NCI-H1417 treated with DMSO at 0.1 percent for 48 hours (cell line): ENCODE measurements around the gene F2RL1.
"Not testable (repeated sequence)": the region's sequence is repeated elsewhere in the genome, so short reads cannot be mapped to it uniquely, and the experiment has no call there.

Source experiments
- DNase-seq: peaks from one replicate; lab custom pipeline; 2025; lab: John Stamatoyannopoulos, UW

The F2RL1 gene, protein sequence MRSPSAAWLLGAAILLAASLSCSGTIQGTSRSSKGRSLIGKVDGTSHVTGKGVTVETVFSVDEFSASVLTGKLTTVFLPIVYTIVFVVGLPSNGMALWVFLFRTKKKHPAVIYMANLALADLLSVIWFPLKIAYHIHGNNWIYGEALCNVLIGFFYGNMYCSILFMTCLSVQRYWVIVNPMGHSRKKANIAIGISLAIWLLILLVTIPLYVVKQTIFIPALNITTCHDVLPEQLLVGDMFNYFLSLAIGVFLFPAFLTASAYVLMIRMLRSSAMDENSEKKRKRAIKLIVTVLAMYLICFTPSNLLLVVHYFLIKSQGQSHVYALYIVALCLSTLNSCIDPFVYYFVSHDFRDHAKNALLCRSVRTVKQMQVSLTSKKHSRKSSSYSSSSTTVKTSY

DNA sequence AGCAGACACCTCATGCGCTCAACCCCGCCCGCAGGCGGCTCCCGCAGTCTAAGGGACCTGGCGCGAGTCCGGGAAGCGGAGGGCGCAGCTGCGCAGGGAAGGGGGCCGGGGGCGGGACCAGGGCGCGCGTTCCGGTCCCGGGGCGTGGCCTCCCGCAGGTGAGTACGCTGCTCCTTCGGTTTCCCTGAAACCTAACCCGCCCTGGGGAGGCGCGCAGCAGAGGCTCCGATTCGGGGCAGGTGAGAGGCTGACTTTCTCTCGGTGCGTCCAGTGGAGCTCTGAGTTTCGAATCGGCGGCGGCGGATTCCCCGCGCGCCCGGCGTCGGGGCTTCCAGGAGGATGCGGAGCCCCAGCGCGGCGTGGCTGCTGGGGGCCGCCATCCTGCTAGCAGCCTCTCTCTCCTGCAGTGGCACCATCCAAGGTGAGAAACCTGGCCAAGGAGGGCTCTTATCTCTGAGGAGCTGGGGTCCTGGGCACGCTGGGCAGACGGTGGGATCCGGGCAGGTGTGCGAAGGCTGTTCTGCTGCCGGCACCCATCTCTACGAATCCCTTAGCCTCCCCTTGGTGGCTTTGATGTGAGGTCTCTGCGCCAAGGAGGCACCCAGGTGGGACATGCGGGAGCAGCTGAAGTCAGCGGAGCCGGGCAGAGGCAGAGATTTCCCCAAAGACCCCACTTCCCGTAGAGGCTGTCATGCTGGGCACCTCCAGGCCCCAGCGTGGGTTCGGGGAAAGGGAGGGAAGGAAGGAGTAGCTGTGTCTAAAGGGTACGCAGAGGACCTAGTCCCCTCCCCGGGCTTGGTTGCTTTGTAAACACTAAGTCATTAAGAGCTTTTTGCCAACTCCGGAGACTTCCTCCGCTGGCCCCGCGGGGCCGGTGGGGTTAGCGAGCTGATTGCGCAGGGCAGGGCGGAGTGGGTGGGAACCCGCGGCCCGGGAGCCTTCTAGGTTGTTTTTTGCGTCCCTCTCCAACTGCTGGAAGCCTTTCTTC, at the start of gene F2RL1:
Gene F2RL1 (plus strand): TSS at position 187 of the 988 bp plus-strand sequence. CDS start 153 bp downstream, at position 340.
- DNase-seq, result peak; percentile 4

DNA sequence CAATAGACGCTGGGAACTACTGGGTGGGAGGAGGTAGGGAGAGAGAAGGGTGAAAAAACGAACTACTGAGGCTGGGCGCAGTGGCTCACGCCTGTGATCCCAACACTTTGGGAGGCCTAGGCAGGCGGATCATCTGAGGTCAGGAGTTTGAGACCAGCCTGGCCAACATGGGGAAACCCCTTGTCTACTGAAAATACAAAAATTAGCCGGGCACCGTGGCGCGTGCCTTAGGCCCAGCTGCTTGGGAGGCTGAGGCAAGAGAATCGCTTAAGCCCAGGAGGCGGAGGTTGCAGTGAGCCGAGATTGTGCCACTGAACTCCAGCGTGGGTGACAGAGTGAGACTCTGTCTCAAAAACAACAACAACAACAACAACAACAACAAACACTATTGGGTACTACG, 47.8 kb upstream of the F2RL1 start:
- DNase-seq, result not testable (repeated sequence)

DNA sequence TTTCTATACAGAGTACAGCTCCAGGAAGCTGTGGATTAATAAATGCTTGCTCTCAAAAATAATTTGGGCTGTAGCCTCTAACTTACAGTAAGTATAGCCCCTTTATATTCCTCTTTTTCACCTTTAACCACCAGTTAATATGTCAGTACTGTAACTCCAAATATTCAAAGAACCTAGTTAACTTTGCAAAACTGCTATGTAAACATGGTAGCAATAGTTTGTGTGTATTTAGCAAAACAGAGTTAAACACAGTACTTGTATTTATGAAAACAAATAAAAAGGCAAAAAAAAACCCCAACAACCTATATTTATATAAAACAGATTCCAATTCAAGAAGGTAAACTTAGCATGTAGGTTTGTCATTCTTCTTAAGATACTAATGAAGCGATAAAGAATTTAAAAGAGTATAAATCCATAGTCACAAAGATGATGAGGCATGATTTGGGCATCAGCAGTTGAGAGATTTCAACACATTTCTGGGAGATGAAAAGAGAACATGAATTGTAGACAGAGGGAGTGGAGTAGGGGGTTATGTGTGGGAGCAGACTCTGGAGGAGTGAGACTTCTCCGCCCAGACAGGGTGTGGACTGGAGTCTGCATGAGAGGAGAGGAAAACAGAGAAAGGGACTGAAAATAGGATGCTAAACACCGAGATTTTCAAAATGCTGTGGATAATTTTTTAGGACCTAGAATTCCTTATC, 47.0 kb upstream of the F2RL1 start:
- no peak for DNase-seq

- no peak for DNase-seq
Measured at GRCh38 chr5:76775921-76776320, 42.9 kb upstream of the F2RL1 start.

- DNase-seq, result no peak
Measured at GRCh38 chr5:76776391-76776790, 42.4 kb upstream of the F2RL1 start.

GRCh38 chr5:76780616-76781015, 38.2 kb upstream of the F2RL1 start:
- DNase-seq, result not testable (repeated sequence)

- no peak for DNase-seq
Measured at GRCh38 chr5:76781775-76782174, 37.1 kb upstream of the F2RL1 start.

- DNase-seq, result no peak
Measured at GRCh38 chr5:76782444-76782843, 36.4 kb upstream of the F2RL1 start.

DNA sequence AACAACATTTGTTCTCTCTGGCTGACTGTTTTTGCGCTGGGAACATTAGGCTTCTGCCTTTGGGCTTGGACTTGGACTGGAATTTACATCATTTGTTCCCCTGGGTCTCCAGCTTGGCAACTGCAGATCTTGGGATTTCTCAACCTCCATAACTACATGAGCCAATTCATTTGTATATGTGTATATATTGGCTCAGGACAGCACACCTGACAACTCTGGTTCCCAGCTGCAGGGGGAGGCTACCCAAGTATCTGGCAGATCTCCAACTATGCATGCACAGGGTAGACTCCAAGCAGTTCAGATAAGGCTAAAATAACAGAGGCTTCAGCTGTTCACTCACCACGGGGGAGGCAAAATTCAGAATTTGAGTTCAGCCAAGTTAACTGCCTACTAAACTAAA, 31.6 kb upstream of the F2RL1 start:
- DNase-seq, result no peak

DNA sequence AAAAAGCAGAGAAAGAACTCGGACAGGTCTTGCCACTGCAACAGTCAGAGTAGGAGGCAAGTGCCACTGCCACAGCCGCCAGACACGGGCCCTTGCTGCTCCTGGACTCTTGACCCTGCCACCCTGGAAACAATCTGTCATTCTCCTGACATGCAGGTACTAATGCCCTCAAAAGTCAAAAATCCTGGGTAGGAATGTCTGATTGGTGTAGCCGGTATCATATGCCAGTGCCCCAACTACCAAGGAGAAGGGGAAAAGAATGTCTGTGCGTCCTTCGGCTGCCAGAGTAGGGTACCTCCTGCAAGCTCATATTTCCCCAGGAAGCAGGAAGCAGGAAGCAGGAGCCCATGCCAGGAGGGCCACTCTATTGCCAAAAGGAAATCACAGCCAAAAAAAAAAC, 30.5 kb upstream of the F2RL1 start:
- DNase-seq, result no peak

- DNase-seq, result not testable (repeated sequence)
Measured at GRCh38 chr5:76789275-76789674, 29.6 kb upstream of the F2RL1 start.

DNA sequence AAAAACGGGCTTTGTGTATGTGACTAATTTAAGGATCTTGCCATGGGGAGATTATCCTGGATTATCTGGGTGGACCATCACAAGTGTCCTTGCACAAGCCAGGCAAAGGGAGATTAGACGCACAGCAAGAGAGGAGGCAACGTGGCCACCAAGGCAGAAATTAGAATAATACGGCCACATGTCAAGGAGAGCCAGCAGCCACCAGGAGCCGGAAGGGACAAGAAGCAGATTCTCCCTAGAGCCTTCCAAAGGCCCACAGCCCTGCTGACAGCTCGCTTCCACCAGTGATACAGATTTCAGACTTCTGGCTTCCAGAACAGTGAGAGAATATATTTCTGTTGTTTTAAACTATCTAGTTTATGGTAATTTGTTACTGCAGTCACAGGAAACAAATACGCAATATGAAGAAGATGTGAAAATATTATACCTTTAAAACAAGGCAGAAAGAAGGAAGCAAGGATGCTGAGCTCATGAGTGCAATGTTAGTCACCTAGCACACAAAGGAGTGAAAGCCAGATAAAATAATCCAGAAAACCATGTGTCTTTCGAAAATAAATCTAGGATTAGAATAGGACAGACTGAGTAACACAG, 28.7 kb upstream of the F2RL1 start:
- no peak for DNase-seq

- DNase-seq, result no peak
Measured at GRCh38 chr5:76790632-76791290, 28.1 kb upstream of the F2RL1 start.

DNA sequence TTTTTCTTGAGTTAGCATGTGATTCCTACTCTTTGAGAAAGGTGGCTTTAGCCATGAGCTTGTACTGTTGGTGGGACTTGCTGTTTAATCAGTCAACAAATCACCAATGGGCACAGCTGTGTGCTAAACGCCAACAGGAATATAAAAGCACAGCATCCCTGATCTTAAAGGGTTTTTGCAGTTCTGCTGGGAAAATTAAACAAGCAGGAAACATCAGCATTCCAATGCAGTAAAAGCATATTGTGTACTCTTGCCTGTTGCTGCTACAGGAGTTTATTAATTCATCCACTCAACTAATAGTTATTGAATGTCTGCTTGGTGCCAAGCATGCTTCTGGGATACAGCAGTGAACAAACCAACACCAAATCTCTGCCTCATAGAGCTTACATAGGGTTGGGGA, 27.4 kb upstream of the F2RL1 start:
- DNase-seq, result no peak

DNA sequence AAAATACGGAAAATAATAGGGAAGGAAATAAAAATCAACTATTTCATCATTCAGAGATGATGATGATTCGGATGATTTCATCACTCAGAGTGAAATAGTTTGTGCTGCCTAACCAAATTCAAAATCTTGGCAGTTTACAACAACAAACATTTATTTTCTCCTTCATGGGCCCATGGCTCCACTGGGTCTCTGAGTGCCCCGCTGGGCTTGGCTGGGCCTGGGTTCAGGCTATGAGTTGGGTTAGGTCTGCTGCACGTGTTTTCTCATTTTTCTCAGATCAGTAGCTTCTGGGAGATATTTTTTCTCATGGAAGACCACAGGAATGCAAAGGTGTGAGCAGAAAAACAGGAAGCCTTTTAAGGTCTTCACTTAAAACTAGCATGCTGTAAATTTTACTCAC, 24.0 kb upstream of the F2RL1 start:
- no peak for DNase-seq

DNA sequence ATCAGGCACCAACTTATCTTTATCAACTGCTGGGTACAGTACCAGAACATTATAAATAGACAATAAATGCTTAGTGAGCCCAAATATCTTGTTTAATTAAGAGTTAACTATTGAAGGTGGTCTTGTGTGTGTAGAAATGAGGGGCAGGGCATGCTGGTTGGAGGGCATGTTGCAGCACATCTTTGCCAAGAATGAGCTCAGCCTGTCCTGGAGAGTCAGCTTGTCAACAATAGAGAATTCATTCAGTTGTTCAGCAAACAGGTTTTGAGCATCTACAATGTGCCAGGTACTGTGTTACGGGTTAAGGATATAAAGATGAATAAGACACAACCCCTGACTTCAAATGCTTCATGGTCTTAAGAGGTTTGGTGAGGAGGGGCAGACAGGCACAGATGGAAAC, 19.2 kb upstream of the F2RL1 start:
- DNase-seq, result no peak

- no peak for DNase-seq
Measured at GRCh38 chr5:76800579-76800978, 18.3 kb upstream of the F2RL1 start.

- DNase-seq, result no peak
Measured at GRCh38 chr5:76801159-76801802, 17.5 kb upstream of the F2RL1 start.

GRCh38 chr5:76801803-76802195, 17.0 kb upstream of the F2RL1 start:
- DNase-seq, result no peak

- DNase-seq, result no peak
Measured at GRCh38 chr5:76804266-76804665, 14.6 kb upstream of the F2RL1 start.
